ENCODE measurements around the gene MYO10.

DNA sequence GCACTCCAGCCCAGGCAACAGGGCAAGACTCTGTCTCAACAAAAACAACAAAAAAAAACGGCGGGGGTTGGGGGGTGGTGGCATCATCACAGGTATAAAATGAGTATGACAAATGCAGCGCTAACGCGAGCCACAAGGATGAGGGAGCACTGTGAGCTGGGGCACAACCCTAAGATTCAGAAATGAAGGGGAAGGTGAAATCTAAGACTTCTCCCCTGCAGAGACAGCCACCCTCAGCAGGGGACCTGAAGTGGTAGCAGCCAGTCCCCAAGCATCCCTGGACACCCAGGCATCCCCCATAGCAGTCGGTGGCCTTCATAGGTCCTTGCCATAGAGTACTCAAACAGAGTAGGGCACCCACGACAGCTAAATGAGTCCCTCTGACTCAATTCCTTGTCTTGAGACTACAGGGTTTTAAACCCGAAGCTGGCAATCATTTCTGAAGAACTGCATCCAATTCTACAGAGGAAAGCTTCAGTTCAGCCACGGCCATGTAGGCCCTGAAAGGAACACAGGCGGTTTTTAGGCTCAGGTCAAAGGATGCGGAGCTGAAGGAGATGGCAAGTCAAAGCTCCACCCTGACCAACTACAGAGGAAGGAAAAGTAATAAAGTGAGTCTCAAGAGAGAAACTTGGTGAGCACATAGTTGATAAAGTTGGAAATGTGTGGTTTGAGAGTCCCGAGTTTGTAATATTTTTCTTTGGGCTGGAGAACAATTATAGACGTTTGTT lies 50.3 kb downstream of the MYO10 start:
- TF ChIP-seq, protein P1, sequence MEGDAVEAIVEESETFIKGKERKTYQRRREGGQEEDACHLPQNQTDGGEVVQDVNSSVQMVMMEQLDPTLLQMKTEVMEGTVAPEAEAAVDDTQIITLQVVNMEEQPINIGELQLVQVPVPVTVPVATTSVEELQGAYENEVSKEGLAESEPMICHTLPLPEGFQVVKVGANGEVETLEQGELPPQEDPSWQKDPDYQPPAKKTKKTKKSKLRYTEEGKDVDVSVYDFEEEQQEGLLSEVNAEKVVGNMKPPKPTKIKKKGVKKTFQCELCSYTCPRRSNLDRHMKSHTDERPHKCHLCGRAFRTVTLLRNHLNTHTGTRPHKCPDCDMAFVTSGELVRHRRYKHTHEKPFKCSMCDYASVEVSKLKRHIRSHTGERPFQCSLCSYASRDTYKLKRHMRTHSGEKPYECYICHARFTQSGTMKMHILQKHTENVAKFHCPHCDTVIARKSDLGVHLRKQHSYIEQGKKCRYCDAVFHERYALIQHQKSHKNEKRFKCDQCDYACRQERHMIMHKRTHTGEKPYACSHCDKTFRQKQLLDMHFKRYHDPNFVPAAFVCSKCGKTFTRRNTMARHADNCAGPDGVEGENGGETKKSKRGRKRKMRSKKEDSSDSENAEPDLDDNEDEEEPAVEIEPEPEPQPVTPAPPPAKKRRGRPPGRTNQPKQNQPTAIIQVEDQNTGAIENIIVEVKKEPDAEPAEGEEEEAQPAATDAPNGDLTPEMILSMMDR (IDR thresholded peaks at IDR 0.05) = no peak
- TF ChIP-seq POLR2AphosphoS5 (IDR thresholded peaks at IDR 0.05) = no peak

Data from upper lobe of left lung (tissue), 4 donors.